DND-41 (cell line): Measurements from ENCODE around the gene FERMT2.

ENCODE experiments used
- CTCF ChIP-seq: IDR thresholded peaks from 2 replicates; pipeline ENCODE4 v1.5.1; 2012; ENCODE audit warnings: borderline replicate concordance, low read length, moderate library complexity, mild to moderate bottlenecking; ENCODE audit not compliant: poor library complexity, severe bottlenecking; ENCODE audit errors: extremely low read depth
- EZH2 ChIP-seq: IDR thresholded peaks from 3 replicates; pipeline ENCODE4 v1.6.1; 2012; ENCODE audit warnings: borderline replicate concordance, low read depth, mild to moderate bottlenecking, moderate library complexity, low read length, inconsistent platforms; ENCODE audit not compliant: severe bottlenecking

GRCh38 chr14:52935833-52936232 is 15.0 kb downstream of the FERMT2 start:
- TF ChIP-seq CTCF, result no peak
- TF ChIP-seq EZH2, result no peak
